Cardiac septum (tissue), 1 donor: ENCODE measurements around the gene TSPY4. TPM values are rescaled to one million over a fixed set of nuclear protein-coding genes. Genes with fewer than 3 reads are reported as not detected.
"Not testable (repeated sequence)": the region's sequence is repeated elsewhere in the genome, so short reads cannot be mapped to it uniquely, and the experiment has no call there.

Experiments
- DNase-seq: peaks from one replicate; pipeline ENCODE4 v3.0.0-alpha.2; 2020; ENCODE audit warnings: low spot score
- intact Hi-C: fragments of 100-400 bp; cut with DNase I; formaldehyde crosslinking; loops from one replicate; pipeline ENCODE4 v1.14.0; 2022
- long read RNA-seq: library from polyadenylated mRNA; unstranded; transcript quantifications from one replicate; pipeline ENCODE4 v2.0.0, GENCODE V29; 2021
- total RNA-seq: library from RNA; stranded (reverse); fragmentation: NEBNext Ultra II Directional; extraction: Animal tissue kit (Norgen Biotek cat#: 25700); gene quantifications from one replicate; pipeline ENCODE4 v1.2.1, GENCODE V29; 2021
- donor health status: DM: no; HTN: no; CAD: no.

The TSPY4 gene
- not detected for total RNA-seq
- long read RNA-seq: 0 reads

- DNase-seq: not testable (repeated sequence)
Observed at GRCh38 chrY:9337164-9337563, at the start of gene TSPY4. TSPY4 (plus strand) TSS chrY:9337464; CDS start chrY:9337510, 46 bp downstream.

GRCh38 chrY:9320996-9321395, 16.3 kb upstream of the TSPY4 start:
- DNase-seq: no peak
- intact Hi-C loops: no loop called here

More at GRCh38 chrY:9337164-9337563, at the start of gene TSPY4:
- intact Hi-C loops: not testable (repeated sequence)

- DNase-seq, intact Hi-C loops: not testable (repeated sequence)
Observed at GRCh38 chrY:9357497-9357896, 20.2 kb downstream of the TSPY4 start, which contains the start of gene TSPY8. TSPY8 (plus strand) TSS chrY:9357797; CDS start chrY:9357843, 46 bp downstream.

Other genes with a start within 250 kb of the TSPY4 start
- gene TSPY8, start 20.3 kb downstream of the TSPY4 start, total RNA-seq: not detected
- gene TSPY3, start 61.0 kb downstream of the TSPY4 start, total RNA-seq: not detected
- gene TSPY1, start 129.5 kb downstream of the TSPY4 start, total RNA-seq: not detected
- not detected for gene TSPY9, start 149.8 kb downstream of the TSPY4 start, total RNA-seq
- gene TSPY10, start 190.4 kb downstream of the TSPY4 start, total RNA-seq: not detected